HK-2 (cell line): ENCODE measurements around the gene ITLN2.
"Not testable (repeated sequence)": the region's sequence is repeated elsewhere in the genome, so short reads cannot be mapped to it uniquely, and the experiment has no call there.

Source experiments
- DNase-seq: peaks from one replicate; pipeline ENCODE4 v3.0.0-alpha.2; 2018; ENCODE audit not compliant: unreplicated experiment

ITLN2 gene

DNA sequence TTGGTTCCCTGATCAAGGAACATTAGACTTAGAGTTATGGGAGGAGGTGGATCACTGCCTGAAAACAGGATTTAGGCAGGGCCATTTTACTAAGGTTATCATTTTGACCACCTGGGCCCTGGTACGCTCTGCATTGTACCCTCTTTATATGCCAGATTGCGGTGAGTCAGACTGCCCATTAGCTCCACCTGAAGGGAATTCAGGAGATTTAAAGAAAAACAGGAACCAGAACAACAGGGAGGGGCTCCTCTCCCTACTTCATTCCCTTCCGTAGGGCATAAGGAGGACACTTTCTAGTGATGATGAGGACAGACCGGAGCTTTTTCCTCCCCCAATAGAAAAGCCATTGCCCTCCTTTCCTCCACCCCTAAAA, 49.0 kb downstream of the ITLN2 start:
- no peak for DNase-seq

DNA sequence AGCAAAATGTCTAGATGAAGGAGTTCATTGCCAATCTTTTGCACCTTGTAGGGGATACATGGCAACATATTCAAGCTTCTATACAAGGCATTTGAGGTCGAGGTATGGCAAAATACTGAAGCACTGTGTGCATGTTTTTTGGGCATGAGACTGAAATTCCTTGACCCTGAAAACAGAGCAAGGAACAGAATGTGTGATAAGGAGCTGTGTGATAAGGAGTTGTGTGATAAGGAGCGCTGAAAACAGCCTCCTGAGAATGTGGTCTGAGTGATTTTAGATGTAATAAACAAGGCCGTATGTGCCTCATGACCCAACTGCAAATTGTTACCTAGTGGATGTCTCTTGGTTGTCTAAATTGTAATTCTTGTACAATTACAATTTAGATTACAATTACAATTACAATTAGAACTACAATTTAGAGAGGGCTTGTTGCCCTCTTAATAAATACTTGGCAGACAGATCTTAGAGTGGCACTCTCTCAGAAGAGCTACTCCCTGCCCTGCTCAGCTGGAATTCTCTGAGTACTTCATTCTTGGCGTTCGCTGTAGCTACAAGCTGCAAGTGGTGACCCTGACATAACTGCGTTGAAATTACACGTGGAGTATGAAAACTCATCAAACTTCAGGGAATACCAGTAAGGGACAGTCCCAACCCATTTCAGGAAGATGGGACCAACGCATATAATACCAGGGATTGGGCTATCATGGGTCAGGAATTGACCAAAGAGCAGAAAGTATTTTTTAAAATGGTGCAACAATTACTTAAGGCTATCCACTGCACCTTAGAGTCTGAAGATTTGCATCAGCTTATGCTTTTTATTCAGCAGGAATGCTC, 49.6 kb downstream of the ITLN2 start:
- no peak for DNase-seq

DNA sequence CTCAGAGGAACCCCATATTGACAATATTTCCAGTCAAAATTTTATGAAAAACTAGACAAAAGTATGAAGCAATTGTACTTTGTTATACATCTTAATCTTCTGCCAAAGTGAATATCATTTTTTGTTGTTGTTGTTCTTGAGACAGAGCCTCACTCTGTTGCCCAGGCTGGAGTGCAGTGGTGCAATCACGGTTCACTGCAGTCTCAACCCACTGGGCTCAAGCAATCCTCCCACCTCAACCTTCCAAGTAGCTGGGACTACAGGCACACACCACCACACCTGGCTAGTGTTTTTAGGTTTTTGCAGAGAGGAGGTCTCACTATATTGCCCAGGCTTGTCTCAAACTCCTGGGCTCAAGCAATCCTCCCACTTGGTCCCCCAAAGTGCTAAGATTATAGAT, 52.4 kb downstream of the ITLN2 start:
- DNase-seq: not testable (repeated sequence)

DNA sequence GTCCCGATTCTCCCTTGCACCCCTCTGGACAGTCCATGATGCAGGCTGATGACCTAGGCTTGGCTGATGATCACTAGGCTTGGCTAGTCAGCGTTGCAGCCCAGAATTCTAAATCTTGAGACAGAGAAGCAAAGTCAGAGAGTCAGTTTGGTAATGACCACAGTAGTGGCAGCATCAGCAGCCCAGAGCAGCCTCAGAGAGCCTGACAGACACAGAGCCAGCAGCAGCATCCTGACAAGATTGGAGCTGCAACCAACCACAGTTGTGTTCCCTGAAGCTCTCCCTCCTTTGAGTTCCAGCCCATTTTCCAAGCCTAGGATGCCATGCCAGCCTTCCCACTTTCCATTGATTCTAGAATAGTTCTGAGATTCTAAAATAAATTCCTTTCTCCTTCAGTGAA, 52.8 kb downstream of the ITLN2 start:
- no peak for DNase-seq

DNA sequence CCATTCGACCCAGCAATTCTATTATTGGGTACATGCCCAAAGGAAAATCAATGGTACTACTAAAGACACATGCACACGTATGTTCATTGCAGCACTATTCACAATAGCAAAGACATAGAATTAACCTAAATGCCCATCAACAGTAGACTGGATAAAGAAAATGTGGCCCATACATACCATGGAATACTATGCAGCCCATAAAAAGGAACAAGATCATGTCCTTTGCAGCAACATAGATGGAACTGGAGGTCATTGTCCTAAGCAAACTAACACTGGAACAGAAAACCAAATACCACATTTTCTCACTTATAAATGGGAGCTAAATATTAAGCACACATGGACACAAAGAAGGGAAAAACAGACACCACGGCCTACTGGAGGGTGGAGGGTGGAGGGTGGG, 53.9 kb downstream of the ITLN2 start:
- DNase-seq: not testable (repeated sequence)
